H9 (cell line): ENCODE data around the gene MAD1L1. TPM values are rescaled to one million over a fixed set of nuclear protein-coding genes. Genes with fewer than 3 reads are reported as not detected.
A peak's percentile ranks its signal among the peaks of the same experiment; 100 is the strongest.

Experiments used
- DNase-seq: peaks from one replicate; pipeline ENCODE4 v3.0.0-alpha.2; 2017
- H2AFZ ChIP-seq: one replicate; pipeline ENCODE4 v1.6.1; 2013; ENCODE audit warnings: mild to moderate bottlenecking, low read length, control low read depth, moderate library complexity
- H2AK5ac ChIP-seq: 2 replicates; pipeline ENCODE4 v1.6.1; 2013; ENCODE audit warnings: low read length, control low read depth, mixed read lengths; ENCODE audit not compliant: insufficient read length
- H2BK120ac ChIP-seq: one replicate; pipeline ENCODE4 v1.6.1; 2013; ENCODE audit warnings: low read depth, mild to moderate bottlenecking, low read length, control low read depth, inconsistent platforms; ENCODE audit not compliant: poor library complexity, severe bottlenecking
- H2BK12ac ChIP-seq: 2 replicates; pipeline ENCODE4 v1.6.1; 2013; ENCODE audit warnings: low read length, control low read depth, mixed read lengths, low read depth; ENCODE audit not compliant: insufficient read length
- H2BK15ac ChIP-seq: 2 replicates; pipeline ENCODE4 v1.6.1; 2013; ENCODE audit warnings: low read depth, low read length, control low read depth
- H2BK20ac ChIP-seq: one replicate; pipeline ENCODE4 v1.6.1; 2013; ENCODE audit warnings: low read depth, mild to moderate bottlenecking, low read length, control low read depth, inconsistent platforms; ENCODE audit not compliant: poor library complexity, severe bottlenecking
- H2BK5ac ChIP-seq: 2 replicates; pipeline ENCODE4 v1.6.1; 2013; ENCODE audit warnings: low read length, control low read depth, mixed read lengths; ENCODE audit not compliant: insufficient read length
- H3K14ac ChIP-seq: 2 replicates; pipeline ENCODE4 v1.6.1; 2013; ENCODE audit warnings: low read length, control low read depth; ENCODE audit not compliant: insufficient read depth
- H3K18ac ChIP-seq: 2 replicates; pipeline ENCODE4 v1.6.1; 2013; ENCODE audit warnings: low read depth, mild to moderate bottlenecking, mixed read lengths, low read length, control low read depth; ENCODE audit not compliant: insufficient read length
- H3K23ac ChIP-seq: 2 replicates; pipeline ENCODE4 v1.6.1; 2013; ENCODE audit warnings: low read length, control low read depth, mixed read lengths, low read depth; ENCODE audit not compliant: insufficient read length
- H3K23me2 ChIP-seq: 2 replicates; pipeline ENCODE4 v1.6.1; 2013; ENCODE audit warnings: low read depth, mild to moderate bottlenecking, mixed read lengths, low read length, control low read depth; ENCODE audit not compliant: insufficient read length, poor library complexity, severe bottlenecking
- H3K27ac ChIP-seq: 2 replicates; pipeline ENCODE4 v1.5.1; 2013; ENCODE audit warnings: low read length, control low read depth, mixed read lengths, low read depth; ENCODE audit not compliant: insufficient read length
- H3K27me3 ChIP-seq: 2 replicates; pipeline ENCODE4 v1.6.1; 2013; ENCODE audit warnings: low read length, control low read depth, inconsistent platforms; ENCODE audit not compliant: insufficient read depth
- H3K4ac ChIP-seq: 2 replicates; pipeline ENCODE4 v1.6.1; 2013; ENCODE audit warnings: low read depth, mild to moderate bottlenecking, control low read depth, inconsistent platforms, low read length, moderate library complexity
- H3K4me1 ChIP-seq: 2 replicates; pipeline ENCODE4 v1.6.1; 2013; ENCODE audit warnings: low read length, control low read depth, inconsistent platforms; ENCODE audit not compliant: insufficient read depth
- H3K4me2 ChIP-seq: 2 replicates; pipeline ENCODE4 v1.6.1; 2013; ENCODE audit warnings: low read length, control low read depth, mixed read lengths; ENCODE audit not compliant: insufficient read length, insufficient read depth
- H3K56ac ChIP-seq: 2 replicates; pipeline ENCODE4 v1.6.1; 2013; ENCODE audit warnings: low read depth, mild to moderate bottlenecking, mixed read lengths, low read length, control low read depth; ENCODE audit not compliant: insufficient read length
- H3K79me1 ChIP-seq: 2 replicates; pipeline ENCODE4 v1.6.1; 2013; ENCODE audit warnings: low read depth, mild to moderate bottlenecking, moderate library complexity, low read length, control low read depth, inconsistent platforms; ENCODE audit not compliant: insufficient read depth, poor library complexity, severe bottlenecking
- H3K79me2 ChIP-seq: 2 replicates; pipeline ENCODE4 v1.6.1; 2013; ENCODE audit warnings: low read length, control low read depth, inconsistent platforms; ENCODE audit not compliant: insufficient read depth
- H3K9ac ChIP-seq: 2 replicates; pipeline ENCODE4 v1.6.1; 2013; ENCODE audit warnings: low read length, control low read depth, mixed read lengths; ENCODE audit not compliant: insufficient read length; ENCODE audit errors: extremely low read depth
- H3K9me3 ChIP-seq: one replicate; pipeline ENCODE4 v1.6.1; 2013; ENCODE audit warnings: low read depth, low read length, inconsistent platforms; ENCODE audit not compliant: control insufficient read depth
- H3T11ph ChIP-seq: one replicate; pipeline ENCODE4 v1.6.1; 2013; ENCODE audit warnings: mild to moderate bottlenecking, low read length, control low read depth, inconsistent platforms
- H4K20me1 ChIP-seq: one replicate; pipeline ENCODE4 v1.6.1; 2013; ENCODE audit not compliant: control insufficient read depth, insufficient read length, insufficient read depth
- H4K5ac ChIP-seq: 2 replicates; pipeline ENCODE4 v1.6.1; 2013; ENCODE audit warnings: low read depth, mild to moderate bottlenecking, mixed read lengths, low read length, control low read depth; ENCODE audit not compliant: insufficient read length
- H4K8ac ChIP-seq: replicated peaks from 2 replicates; pipeline ENCODE4 v1.6.1; 2013; ENCODE audit warnings: low read length, control low read depth, mixed read lengths, low read depth; ENCODE audit not compliant: insufficient read length
- H4K91ac ChIP-seq: 2 replicates; pipeline ENCODE4 v1.6.1; 2013; ENCODE audit warnings: low read depth, mild to moderate bottlenecking, moderate library complexity, mixed read lengths, low read length, control low read depth; ENCODE audit not compliant: insufficient read length
- H3K27ac Mint-ChIP-seq, 3 experiments: 2 replicates in 2 of 3; 3 replicates in 1 of 3; pipeline ENCODE4 v1.8.0; 2020 to 2021; ENCODE audit warnings: mixed read lengths in 3 of 3, mild to moderate bottlenecking in 1 of 3, moderate library complexity in 1 of 3
- H3K27me3 Mint-ChIP-seq: 2 replicates; pipeline ENCODE4 v1.8.0; 2021; ENCODE audit warnings: low read depth, mild to moderate bottlenecking, moderate library complexity, mixed read lengths
- H3K36me3 Mint-ChIP-seq, 3 experiments: 2 replicates in 2 of 3; 3 replicates in 1 of 3; pipeline ENCODE4 v1.8.0; 2020 to 2021; ENCODE audit warnings: low read depth in 3 of 3, mixed read lengths in 3 of 3; ENCODE audit not compliant: insufficient read depth in 1 of 3
- H3K4me1 Mint-ChIP-seq, 2 experiments: 2 replicates each; pipeline ENCODE4 v1.8.0; 2020; ENCODE audit warnings: mixed read lengths in 2 of 2
- H3K4me3 Mint-ChIP-seq, 2 experiments: 2 replicates in 1 of 2; 3 replicates in 1 of 2; pipeline ENCODE4 v1.8.0; 2020 to 2021; ENCODE audit warnings: mild to moderate bottlenecking in 2 of 2, mixed read lengths in 2 of 2, moderate library complexity in 1 of 2
- H3K9me3 Mint-ChIP-seq, 2 experiments: 2 replicates in 1 of 2; 3 replicates in 1 of 2; pipeline ENCODE4 v1.8.0; 2020; ENCODE audit warnings: mild to moderate bottlenecking in 2 of 2, mixed read lengths in 2 of 2, moderate library complexity in 1 of 2
- CTCF ChIP-seq: fragments of 200-600 bp; sonication (generic); conservative IDR thresholded peaks from 3 replicates; pipeline ENCODE4 v1.8.0; 2021; ENCODE audit warnings: antibody characterized with exemption, mild to moderate bottlenecking
- WGBS: extraction: QIAGEN DNeasy Blood & Tissue Kit; methylation state at CpG from one replicate; pipeline ENCODE4 v1.1.7; 2013; ENCODE audit warnings: missing lambda C conversion rate, low lambda C conversion rate, mixed read lengths; ENCODE audit not compliant: insufficient read length; ENCODE audit errors: extremely low coverage; 5-methylcytosine and 5-hydroxymethylcytosine counted together
- total RNA-seq: library from RNA; stranded (reverse); gene quantifications from 2 replicates; pipeline ENCODE4 v1.2.1, GENCODE V29; 2021

MAD1L1 gene
- total RNA-seq, 1 experiment from 2014 or later, result 39.0 TPM

GRCh38 chr7:2245883-2246675 lies 13.3 kb upstream of the MAD1L1 start:
- no peak overlapping the region for H4K8ac ChIP-seq
- H4K20me1 ChIP-seq, result no peaks in the 10 kb centered on the region
- no peak overlapping the region; the same call in 1 of the 2 replicates for H3K14ac ChIP-seq
- H3K4ac ChIP-seq, result no peak overlapping the region
- no peak overlapping the region for H3K27ac ChIP-seq
- no peak overlapping the region for H2BK5ac ChIP-seq
- no peaks in the 10 kb centered on the region; the same call in 1 of the 2 replicates for H3K4me1 ChIP-seq
- no peak overlapping the region for H2BK120ac ChIP-seq
- no peaks in the 10 kb centered on the region for H3K27me3 ChIP-seq
- H3K79me2 ChIP-seq, result peaks cover 4% of the 10 kb centered on the region; the same call in 1 of the 2 replicates
- peaks cover 11 to 33% (median 32%) of the 10 kb centered on the region in 3 experiments for H3K36me3 Mint-ChIP-seq
- no peak overlapping the region for H3K56ac ChIP-seq
- no peaks in the 10 kb centered on the region for H3K79me1 ChIP-seq
- H3K27ac Mint-ChIP-seq, result peak overlapping the region; percentile 83 to 92 (median 85); a peak in 5 of 7 replicates
- no peak overlapping the region for H3K23ac ChIP-seq
- no peak overlapping the region for H3K9ac ChIP-seq
- no peak overlapping the region for H2AK5ac ChIP-seq
- H2AFZ ChIP-seq, result no peak overlapping the region
- no peak for DNase-seq
- TF ChIP-seq CTCF, result no peak
- H4K5ac ChIP-seq, result no peak overlapping the region
- no peak overlapping the region for H2BK15ac ChIP-seq
- H3K23me2 ChIP-seq, result peaks cover 7% of the 10 kb centered on the region
- no peaks in the 10 kb centered on the region; the same call in 1 of the 2 replicates for H3K27me3 Mint-ChIP-seq
- no peak overlapping the region for H2BK12ac ChIP-seq
- no CpG with 5 or more reads among the region's 22 CpGs for WGBS
- H3K4me3 Mint-ChIP-seq, result peak overlapping the region in 1 of 2 experiments; percentile 28; a peak in 1 of 5 replicates
- H3K4me1 Mint-ChIP-seq, result peaks cover 11 to 18% of the 10 kb centered on the region in 2 experiments
- no peak overlapping the region for H2BK20ac ChIP-seq
- no peak overlapping the region for H3K4me2 ChIP-seq
- H3K9me3 ChIP-seq, result no peaks in the 10 kb centered on the region
- no peak overlapping the region for H4K91ac ChIP-seq
- no peak overlapping the region for H3K18ac ChIP-seq
- no peaks in the 10 kb centered on the region for H3K9me3 Mint-ChIP-seq
- no peak overlapping the region for H3T11ph ChIP-seq
